HCT116 (cell line): ENCODE results near the gene HNRNPA2B1. TPM values are rescaled to one million over a fixed set of nuclear protein-coding genes. Genes with fewer than 3 reads are reported as not detected.

Source experiments
- ATAC-seq: fragments of 200-7000 bp; cut with Tn5 transposase; 2 replicates; pipeline ENCODE4 v1.9.1; 2020; ENCODE audit warnings: mild to moderate bottlenecking, moderate library complexity
- BruUV-seq: library from RNA; stranded (reverse); fragments of 400-500 nt; replicated peaks from 2 replicates; lab custom pipeline; 2021; lab: Mats Ljungman, UMichigan
- CTCF ChIA-PET: fragments of 300-600 bp; sonication (Branson Sonifier 250); formaldehyde crosslinking; loops from one replicate; lab custom pipeline; 2021; ENCODE audit warnings: antibody characterized with exemption; lab: Charles Lee
- POLR2A ChIA-PET: fragments of 300-600, 350-600 bp; sonication (Branson Sonifier 250); formaldehyde crosslinking; loops from one replicate; lab custom pipeline; 2021; ENCODE audit warnings: antibody characterized with exemption; lab: Charles Lee
- RAD21 ChIA-PET, 2 experiments: fragments of 300-600 bp; sonication (Branson Sonifier 250); formaldehyde crosslinking; loops; one replicate each; lab custom pipeline; 2023; ENCODE audit warnings: low total read pairs in 2 of 2; ENCODE audit not compliant: uncharacterized antibody in 2 of 2, unreplicated experiment in 2 of 2, low non-redundant PET in 1 of 2; lab: Charles Lee
- DNase-seq: peaks from one replicate; pipeline ENCODE4 v3.0.0-alpha.2; 2010; ENCODE audit warnings: low read depth, low spot score
- H2AFZ ChIP-seq: fragments of 200-600 bp; shearing (Covaris generic), sonication (generic); 2 replicates; pipeline ENCODE4 v1.6.1; 2017; ENCODE audit warnings: low read depth, mixed run types, mixed read lengths, antibody characterized with exemption, low read length; ENCODE audit not compliant: poor library complexity, severe bottlenecking
- H3K27ac ChIP-seq: 2 replicates; pipeline ENCODE4 v1.5.1; 2012; ENCODE audit warnings: low read depth, low read length
- H3K27me3 ChIP-seq: fragments of 200-600 bp; sonication (generic); 2 replicates; pipeline ENCODE4 v1.6.1; 2016; ENCODE audit warnings: mixed run types, low read length, mixed read lengths; ENCODE audit not compliant: insufficient read depth
- H3K36me3 ChIP-seq, 2 experiments: fragments of 200-500 bp in 1 of 2; fragments of 200-600 bp in 1 of 2; sonication (Bioruptor generic) in 1 of 2; sonication (generic) in 1 of 2; 2 replicates each; pipeline versions ENCODE4 v1.5.1 to v1.6.1; 2014 to 2016; ENCODE audit warnings: low read length in 2 of 2, inconsistent platforms in 1 of 2, mixed read lengths in 1 of 2, mixed run types in 1 of 2; ENCODE audit not compliant: insufficient read depth in 2 of 2, control insufficient read depth in 1 of 2
- H3K4me1 ChIP-seq, 2 experiments: fragments of 200-600 bp in 1 of 2; sonication (generic) in 1 of 2; 2 replicates each; pipeline versions ENCODE4 v1.5.1 to v1.6.1; 2012 to 2017; ENCODE audit warnings: low read length in 2 of 2, inconsistent platforms in 1 of 2, mild to moderate bottlenecking in 1 of 2, mixed read lengths in 1 of 2, mixed run types in 1 of 2, moderate library complexity in 1 of 2; ENCODE audit not compliant: insufficient read depth in 2 of 2, control insufficient read depth in 1 of 2
- H3K4me2 ChIP-seq: fragments of 200-600 bp; sonication (generic); 2 replicates; pipeline ENCODE4 v1.6.1; 2017; ENCODE audit warnings: mixed run types, low read length, mixed read lengths
- H3K4me3 ChIP-seq, 2 experiments: fragments of 200-600 bp in 1 of 2; sonication (generic) in 1 of 2; replicated peaks in 1 of 2; 2 replicates each; pipeline ENCODE4 v1.5.1; 2011 to 2016; ENCODE audit warnings: low read length in 2 of 2, control low read depth in 1 of 2, low read depth in 1 of 2, mild to moderate bottlenecking in 1 of 2, mixed read lengths in 1 of 2, mixed run types in 1 of 2
- H3K79me2 ChIP-seq: fragments of 200-600 bp; sonication (generic); 2 replicates; pipeline ENCODE4 v1.6.1; 2017; ENCODE audit warnings: mild to moderate bottlenecking, mixed run types, low read length, moderate library complexity, mixed read lengths; ENCODE audit not compliant: insufficient read depth
- H3K9ac ChIP-seq: fragments of 200-600 bp; sonication (generic); 2 replicates; pipeline ENCODE4 v1.6.1; 2016; ENCODE audit warnings: low read length, mixed read lengths
- H3K9me2 ChIP-seq: fragments of 200-600 bp; sonication (generic), shearing (Covaris generic); 2 replicates; pipeline ENCODE4 v1.6.1; 2017; ENCODE audit warnings: mixed run types, mild to moderate bottlenecking, moderate library complexity; ENCODE audit not compliant: insufficient read depth
- H3K9me3 ChIP-seq, 2 experiments: fragments of 200-500 bp in 1 of 2; fragments of 200-600 bp in 1 of 2; sonication (Bioruptor generic) in 1 of 2; sonication (generic) in 1 of 2; 2 replicates each; pipeline ENCODE4 v1.6.1; 2014 to 2017; ENCODE audit warnings: low read length in 2 of 2, mixed read lengths in 2 of 2, inconsistent platforms in 1 of 2, low read depth in 1 of 2, mild to moderate bottlenecking in 1 of 2, mixed run types in 1 of 2, moderate library complexity in 1 of 2; ENCODE audit not compliant: control insufficient read depth in 1 of 2, insufficient read depth in 1 of 2
- H4K20me1 ChIP-seq: fragments of 200-600 bp; sonication (generic), shearing (Covaris generic); 2 replicates; pipeline ENCODE4 v1.6.1; 2017; ENCODE audit warnings: mixed run types, mild to moderate bottlenecking, moderate library complexity; ENCODE audit not compliant: insufficient read depth
- CEBPB ChIP-seq: IDR thresholded peaks from 2 replicates; pipeline ENCODE4 v1.6.1; 2012; ENCODE audit warnings: low read depth
- ELF1 ChIP-seq: IDR thresholded peaks from 2 replicates; pipeline ENCODE4 v1.6.1; 2012; ENCODE audit warnings: low read depth, borderline replicate concordance
- FOSL1 ChIP-seq: IDR thresholded peaks from 2 replicates; pipeline ENCODE4 v1.6.1; 2012; ENCODE audit warnings: low read depth
- POLR2A ChIP-seq: IDR thresholded peaks from 2 replicates; pipeline ENCODE4 v1.7.0; 2011; ENCODE audit warnings: borderline replicate concordance; ENCODE audit not compliant: insufficient read depth, insufficient read length; ENCODE audit errors: extremely low read depth
- RAD21 ChIP-seq: IDR thresholded peaks from 2 replicates; pipeline ENCODE4 v1.6.1; 2012; ENCODE audit warnings: low read depth, mild to moderate bottlenecking
- SIN3A ChIP-seq: IDR thresholded peaks from 2 replicates; pipeline ENCODE4 v1.6.1; 2012; ENCODE audit warnings: low read depth
- SRF ChIP-seq: IDR thresholded peaks from 2 replicates; pipeline ENCODE4 v1.6.1; 2012; ENCODE audit warnings: low read depth
- TCF7L2 ChIP-seq: IDR thresholded peaks from 2 replicates; pipeline ENCODE4 v1.7.0; 2011; ENCODE audit warnings: borderline replicate concordance, inconsistent platforms; ENCODE audit not compliant: insufficient read depth, insufficient read length; ENCODE audit errors: extremely low read depth
- YY1 ChIP-seq: IDR thresholded peaks from 2 replicates; pipeline ENCODE4 v1.6.1; 2011; ENCODE audit warnings: low read length, low read depth, moderate library complexity, mild to moderate bottlenecking; ENCODE audit not compliant: insufficient replicate concordance; ENCODE audit errors: extremely low read depth
- intact Hi-C: fragments of 100-400 bp; cut with micrococcal nuclease; formaldehyde crosslinking; loops from 2 replicates; pipeline ENCODE4 v1.10.0; 2022
- total RNA-seq: library from RNA; stranded (reverse); gene quantifications from one replicate; pipeline ENCODE4 v1.2.1, GENCODE V29; 2021; ENCODE audit not compliant: unreplicated experiment
- TF ChIP-seq, protein P1 (sequence below): IDR thresholded peaks from 2 replicates; pipeline ENCODE4 v1.6.1; 2011; ENCODE audit warnings: mild to moderate bottlenecking, low read length, moderate library complexity; ENCODE audit not compliant: insufficient replicate concordance; ENCODE audit errors: extremely low read depth
- TF ChIP-seq, protein P2 (sequence below): IDR thresholded peaks from 2 replicates; pipeline ENCODE4 v1.6.1; 2012; ENCODE audit warnings: low read depth
- TF ChIP-seq, protein P3 (sequence below): IDR thresholded peaks from 2 replicates; pipeline ENCODE4 v1.6.1; 2012
- TF ChIP-seq, protein P4 (sequence below), 3 experiments: fragments of 200-600 bp in 1 of 3; sonication (generic) in 1 of 3; IDR thresholded peaks in 2 of 3; conservative IDR thresholded peaks in 1 of 3; 2 replicates each; pipeline ENCODE4 v1.5.1; 2012 to 2017; ENCODE audit warnings: low read depth in 2 of 3, low read length in 2 of 3, antibody characterized with exemption in 1 of 3, borderline replicate concordance in 1 of 3, control low read depth in 1 of 3, mild to moderate bottlenecking in 1 of 3, mixed read lengths in 1 of 3, mixed run types in 1 of 3, moderate library complexity in 1 of 3; ENCODE audit not compliant: insufficient read depth in 1 of 3

Gene HNRNPA2B1
- total RNA-seq, 1 experiment from 2014 or later = 870 TPM

GRCh38 chr7:26153823-26154783 is 46.4 kb downstream of the HNRNPA2B1 start:
- ATAC-seq (no peak), DNase-seq (no peak)
- H3K36me3 ChIP-seq = no peaks in the 10 kb centered on the region
- intact Hi-C loops = loop anchor here (5.0 kb wide), 1 partner anchor 62 kb away; no protein-coding TSS in a partner anchor
- H3K4me3 ChIP-seq = peak overlapping the region; percentile 6 to 62; a peak in 3 of 4 replicates
- peak overlapping the region; percentile 88 for H3K4me2 ChIP-seq
- H3K9ac ChIP-seq = peak overlapping the region; percentile 67; the same call in 1 of the 2 replicates
- RAD21 ChIA-PET = no interaction called here
- no peak overlapping the region for H3K27ac ChIP-seq
- TF ChIP-seq POLR2A (no peak), SRF (no peak), RAD21 (no peak), FOSL1 (no peak), SIN3A (no peak), ELF1 (no peak), CEBPB (no peak), TCF7L2 (no peak), YY1 (no peak)
- TF ChIP-seq, protein P1, sequence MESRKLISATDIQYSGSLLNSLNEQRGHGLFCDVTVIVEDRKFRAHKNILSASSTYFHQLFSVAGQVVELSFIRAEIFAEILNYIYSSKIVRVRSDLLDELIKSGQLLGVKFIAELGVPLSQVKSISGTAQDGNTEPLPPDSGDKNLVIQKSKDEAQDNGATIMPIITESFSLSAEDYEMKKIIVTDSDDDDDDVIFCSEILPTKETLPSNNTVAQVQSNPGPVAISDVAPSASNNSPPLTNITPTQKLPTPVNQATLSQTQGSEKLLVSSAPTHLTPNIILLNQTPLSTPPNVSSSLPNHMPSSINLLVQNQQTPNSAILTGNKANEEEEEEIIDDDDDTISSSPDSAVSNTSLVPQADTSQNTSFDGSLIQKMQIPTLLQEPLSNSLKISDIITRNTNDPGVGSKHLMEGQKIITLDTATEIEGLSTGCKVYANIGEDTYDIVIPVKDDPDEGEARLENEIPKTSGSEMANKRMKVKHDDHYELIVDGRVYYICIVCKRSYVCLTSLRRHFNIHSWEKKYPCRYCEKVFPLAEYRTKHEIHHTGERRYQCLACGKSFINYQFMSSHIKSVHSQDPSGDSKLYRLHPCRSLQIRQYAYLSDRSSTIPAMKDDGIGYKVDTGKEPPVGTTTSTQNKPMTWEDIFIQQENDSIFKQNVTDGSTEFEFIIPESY = no peak
- TF ChIP-seq, protein P2, sequence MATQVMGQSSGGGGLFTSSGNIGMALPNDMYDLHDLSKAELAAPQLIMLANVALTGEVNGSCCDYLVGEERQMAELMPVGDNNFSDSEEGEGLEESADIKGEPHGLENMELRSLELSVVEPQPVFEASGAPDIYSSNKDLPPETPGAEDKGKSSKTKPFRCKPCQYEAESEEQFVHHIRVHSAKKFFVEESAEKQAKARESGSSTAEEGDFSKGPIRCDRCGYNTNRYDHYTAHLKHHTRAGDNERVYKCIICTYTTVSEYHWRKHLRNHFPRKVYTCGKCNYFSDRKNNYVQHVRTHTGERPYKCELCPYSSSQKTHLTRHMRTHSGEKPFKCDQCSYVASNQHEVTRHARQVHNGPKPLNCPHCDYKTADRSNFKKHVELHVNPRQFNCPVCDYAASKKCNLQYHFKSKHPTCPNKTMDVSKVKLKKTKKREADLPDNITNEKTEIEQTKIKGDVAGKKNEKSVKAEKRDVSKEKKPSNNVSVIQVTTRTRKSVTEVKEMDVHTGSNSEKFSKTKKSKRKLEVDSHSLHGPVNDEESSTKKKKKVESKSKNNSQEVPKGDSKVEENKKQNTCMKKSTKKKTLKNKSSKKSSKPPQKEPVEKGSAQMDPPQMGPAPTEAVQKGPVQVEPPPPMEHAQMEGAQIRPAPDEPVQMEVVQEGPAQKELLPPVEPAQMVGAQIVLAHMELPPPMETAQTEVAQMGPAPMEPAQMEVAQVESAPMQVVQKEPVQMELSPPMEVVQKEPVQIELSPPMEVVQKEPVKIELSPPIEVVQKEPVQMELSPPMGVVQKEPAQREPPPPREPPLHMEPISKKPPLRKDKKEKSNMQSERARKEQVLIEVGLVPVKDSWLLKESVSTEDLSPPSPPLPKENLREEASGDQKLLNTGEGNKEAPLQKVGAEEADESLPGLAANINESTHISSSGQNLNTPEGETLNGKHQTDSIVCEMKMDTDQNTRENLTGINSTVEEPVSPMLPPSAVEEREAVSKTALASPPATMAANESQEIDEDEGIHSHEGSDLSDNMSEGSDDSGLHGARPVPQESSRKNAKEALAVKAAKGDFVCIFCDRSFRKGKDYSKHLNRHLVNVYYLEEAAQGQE = no peak
- TF ChIP-seq, protein P3, sequence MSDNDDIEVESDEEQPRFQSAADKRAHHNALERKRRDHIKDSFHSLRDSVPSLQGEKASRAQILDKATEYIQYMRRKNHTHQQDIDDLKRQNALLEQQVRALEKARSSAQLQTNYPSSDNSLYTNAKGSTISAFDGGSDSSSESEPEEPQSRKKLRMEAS = no peak
- TF ChIP-seq, protein P4, sequence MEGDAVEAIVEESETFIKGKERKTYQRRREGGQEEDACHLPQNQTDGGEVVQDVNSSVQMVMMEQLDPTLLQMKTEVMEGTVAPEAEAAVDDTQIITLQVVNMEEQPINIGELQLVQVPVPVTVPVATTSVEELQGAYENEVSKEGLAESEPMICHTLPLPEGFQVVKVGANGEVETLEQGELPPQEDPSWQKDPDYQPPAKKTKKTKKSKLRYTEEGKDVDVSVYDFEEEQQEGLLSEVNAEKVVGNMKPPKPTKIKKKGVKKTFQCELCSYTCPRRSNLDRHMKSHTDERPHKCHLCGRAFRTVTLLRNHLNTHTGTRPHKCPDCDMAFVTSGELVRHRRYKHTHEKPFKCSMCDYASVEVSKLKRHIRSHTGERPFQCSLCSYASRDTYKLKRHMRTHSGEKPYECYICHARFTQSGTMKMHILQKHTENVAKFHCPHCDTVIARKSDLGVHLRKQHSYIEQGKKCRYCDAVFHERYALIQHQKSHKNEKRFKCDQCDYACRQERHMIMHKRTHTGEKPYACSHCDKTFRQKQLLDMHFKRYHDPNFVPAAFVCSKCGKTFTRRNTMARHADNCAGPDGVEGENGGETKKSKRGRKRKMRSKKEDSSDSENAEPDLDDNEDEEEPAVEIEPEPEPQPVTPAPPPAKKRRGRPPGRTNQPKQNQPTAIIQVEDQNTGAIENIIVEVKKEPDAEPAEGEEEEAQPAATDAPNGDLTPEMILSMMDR (IDR thresholded peaks at IDR 0.05 in 2 of 3, conservative IDR thresholded peaks at IDR 0.05 in 1 of 3; ENCODE audit: borderline replicate concordance in 1 of 3, insufficient read depth in 1 of 3, low read depth in 2 of 3, low read length in 2 of 3) = no peak
- peaks cover 58% of the 10 kb centered on the region for H3K79me2 ChIP-seq
- no peak overlapping the region for H2AFZ ChIP-seq
- no peaks in the 10 kb centered on the region; the same call in 1 of the 2 replicates for H4K20me1 ChIP-seq
- POLR2A ChIA-PET = interaction anchor here (0.6 kb wide), 1 partner anchor 703 kb away, joined by 3 read pairs; no protein-coding TSS in a partner anchor
- H3K4me1 ChIP-seq = peaks cover 28 to 57% of the 10 kb centered on the region in 2 experiments
- no peaks in the 10 kb centered on the region for H3K27me3 ChIP-seq
- no TSS peak for BruUV-seq
- CTCF ChIA-PET = no interaction called here
- H3K9me3 ChIP-seq = no peaks in the 10 kb centered on the region
- H3K9me2 ChIP-seq = no peaks in the 10 kb centered on the region
